Osteocyte (in vitro differentiated cells): ENCODE measurements around the gene NRXN3. TPM values are rescaled to one million over a fixed set of nuclear protein-coding genes. Genes with fewer than 3 reads are reported as not detected.

Source experiments
- DNase-seq: peaks from one replicate; pipeline ENCODE4 v3.0.0; 2021; ENCODE audit warnings: mixed read lengths; ENCODE audit not compliant: unreplicated experiment; ENCODE audit errors: extremely low spot score
- H3K27ac Mint-ChIP-seq: one replicate; pipeline ENCODE4 v1.8.0; 2021; ENCODE audit warnings: mild to moderate bottlenecking, mixed read lengths; ENCODE audit not compliant: unreplicated experiment
- H3K27me3 Mint-ChIP-seq: one replicate; pipeline ENCODE4 v1.8.0; 2021; ENCODE audit warnings: mixed read lengths; ENCODE audit not compliant: unreplicated experiment
- H3K36me3 Mint-ChIP-seq: one replicate; pipeline ENCODE4 v1.8.0; 2021; ENCODE audit warnings: mixed read lengths; ENCODE audit not compliant: unreplicated experiment
- H3K4me1 Mint-ChIP-seq: one replicate; pipeline ENCODE4 v1.8.0; 2021; ENCODE audit warnings: mixed read lengths; ENCODE audit not compliant: unreplicated experiment
- H3K4me3 Mint-ChIP-seq: one replicate; pipeline ENCODE4 v1.8.0; 2021; ENCODE audit warnings: mild to moderate bottlenecking, moderate library complexity, mixed read lengths; ENCODE audit not compliant: unreplicated experiment
- H3K9me3 Mint-ChIP-seq: one replicate; pipeline ENCODE4 v1.8.0; 2021; ENCODE audit warnings: mixed read lengths; ENCODE audit not compliant: unreplicated experiment
- total RNA-seq: library from RNA; stranded (reverse); gene quantifications from 2 replicates; pipeline ENCODE4 v1.2.1, GENCODE V29; 2021
- TF ChIP-seq, protein P1 (sequence below): fragments of 200-600 bp; sonication (generic); IDR thresholded peaks from 2 replicates; pipeline ENCODE4 v1.5.0; 2021; ENCODE audit warnings: antibody characterized with exemption, mild to moderate bottlenecking, moderate library complexity

Gene NRXN3
- total RNA-seq, 1 donor from 2014 or later, result 26.5 TPM

DNA sequence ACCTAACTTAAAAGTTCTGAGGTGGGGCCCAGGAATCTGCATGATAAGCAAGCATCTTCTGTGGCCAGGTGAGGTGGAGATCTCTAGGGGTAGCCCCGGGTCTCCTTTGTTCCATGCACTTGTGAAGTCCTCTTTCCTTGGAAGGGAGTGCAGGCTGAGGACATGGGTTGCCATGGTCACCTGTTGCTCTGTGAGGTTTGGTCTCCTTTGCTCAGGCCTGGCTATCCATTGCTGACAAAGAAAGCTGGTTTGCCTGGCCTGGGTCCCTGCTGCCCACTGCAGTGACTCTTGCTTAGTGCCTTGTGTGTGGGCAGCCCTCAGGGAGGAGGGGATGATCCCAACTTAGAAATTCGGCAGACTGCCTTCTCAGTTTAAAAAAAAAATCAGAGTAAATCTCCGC, 11.1 kb downstream of the NRXN3 start:
- no peak overlapping the region for H3K27ac Mint-ChIP-seq
- peaks cover 10% of the 10 kb centered on the region for H3K9me3 Mint-ChIP-seq
- H3K36me3 Mint-ChIP-seq, result no peaks in the 10 kb centered on the region
- H3K4me3 Mint-ChIP-seq, result no peak overlapping the region
- H3K27me3 Mint-ChIP-seq, result no peaks in the 10 kb centered on the region
- no peaks in the 10 kb centered on the region for H3K4me1 Mint-ChIP-seq
- no peak for DNase-seq
- TF ChIP-seq, protein P1, sequence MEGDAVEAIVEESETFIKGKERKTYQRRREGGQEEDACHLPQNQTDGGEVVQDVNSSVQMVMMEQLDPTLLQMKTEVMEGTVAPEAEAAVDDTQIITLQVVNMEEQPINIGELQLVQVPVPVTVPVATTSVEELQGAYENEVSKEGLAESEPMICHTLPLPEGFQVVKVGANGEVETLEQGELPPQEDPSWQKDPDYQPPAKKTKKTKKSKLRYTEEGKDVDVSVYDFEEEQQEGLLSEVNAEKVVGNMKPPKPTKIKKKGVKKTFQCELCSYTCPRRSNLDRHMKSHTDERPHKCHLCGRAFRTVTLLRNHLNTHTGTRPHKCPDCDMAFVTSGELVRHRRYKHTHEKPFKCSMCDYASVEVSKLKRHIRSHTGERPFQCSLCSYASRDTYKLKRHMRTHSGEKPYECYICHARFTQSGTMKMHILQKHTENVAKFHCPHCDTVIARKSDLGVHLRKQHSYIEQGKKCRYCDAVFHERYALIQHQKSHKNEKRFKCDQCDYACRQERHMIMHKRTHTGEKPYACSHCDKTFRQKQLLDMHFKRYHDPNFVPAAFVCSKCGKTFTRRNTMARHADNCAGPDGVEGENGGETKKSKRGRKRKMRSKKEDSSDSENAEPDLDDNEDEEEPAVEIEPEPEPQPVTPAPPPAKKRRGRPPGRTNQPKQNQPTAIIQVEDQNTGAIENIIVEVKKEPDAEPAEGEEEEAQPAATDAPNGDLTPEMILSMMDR, result no peak

DNA sequence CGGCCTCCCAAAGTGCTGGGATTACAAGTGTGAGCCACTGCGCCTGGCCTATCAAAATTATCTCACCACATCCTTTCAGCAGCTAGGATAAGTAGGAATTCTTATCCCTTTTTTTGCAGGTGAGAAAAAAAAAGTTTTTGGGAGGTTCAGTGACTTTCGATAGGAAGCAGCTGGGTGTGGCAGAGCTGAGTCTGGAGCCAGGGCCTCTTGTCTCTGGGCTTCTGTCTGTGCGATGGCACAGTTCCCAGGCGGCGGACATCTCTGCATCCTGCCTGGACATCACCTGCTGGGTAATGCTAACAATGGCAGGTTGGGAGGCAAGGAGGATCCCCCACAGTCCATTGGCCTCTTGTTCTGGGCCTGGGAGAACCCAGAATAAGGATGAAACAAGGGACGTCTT, 12.5 kb downstream of the NRXN3 start:
- no peaks in the 10 kb centered on the region for H3K36me3 Mint-ChIP-seq
- no peak overlapping the region for H3K4me3 Mint-ChIP-seq

DNA sequence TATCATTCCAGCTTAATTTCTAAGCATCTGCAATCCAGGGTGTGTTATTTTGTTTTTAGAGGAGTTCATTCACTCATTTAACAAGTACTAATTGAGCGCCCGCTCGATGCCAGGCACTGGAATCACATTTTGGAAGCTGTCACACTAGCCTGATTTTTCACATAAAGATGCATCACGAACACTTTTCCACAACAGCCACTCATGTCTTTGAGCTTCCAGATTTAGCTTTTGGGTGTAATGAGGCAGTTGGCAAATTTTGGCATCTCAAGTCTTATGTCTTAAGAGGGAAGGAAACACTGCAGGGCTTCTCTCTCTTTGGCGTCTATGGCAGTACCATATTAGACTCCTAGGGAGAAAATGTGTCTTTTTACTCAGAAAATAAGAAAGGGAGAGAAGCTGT, 14.0 kb downstream of the NRXN3 start:
- DNase-seq, result no peak
- H3K36me3 Mint-ChIP-seq, result no peaks in the 10 kb centered on the region
- H3K9me3 Mint-ChIP-seq, result peaks cover 16% of the 10 kb centered on the region
- no peaks in the 10 kb centered on the region for H3K4me1 Mint-ChIP-seq
- TF ChIP-seq, protein P1, result no peak
- no peak overlapping the region for H3K4me3 Mint-ChIP-seq
- H3K27ac Mint-ChIP-seq, result no peak overlapping the region
- no peaks in the 10 kb centered on the region for H3K27me3 Mint-ChIP-seq

More for the DNA sequence above, 12.5 kb downstream of the NRXN3 start:
- H3K4me1 Mint-ChIP-seq, result no peaks in the 10 kb centered on the region
- no peaks in the 10 kb centered on the region for H3K27me3 Mint-ChIP-seq
- peaks cover 12% of the 10 kb centered on the region for H3K9me3 Mint-ChIP-seq
- H3K27ac Mint-ChIP-seq, result no peak overlapping the region
- DNase-seq, result no peak
- TF ChIP-seq, protein P1, result no peak

DNA sequence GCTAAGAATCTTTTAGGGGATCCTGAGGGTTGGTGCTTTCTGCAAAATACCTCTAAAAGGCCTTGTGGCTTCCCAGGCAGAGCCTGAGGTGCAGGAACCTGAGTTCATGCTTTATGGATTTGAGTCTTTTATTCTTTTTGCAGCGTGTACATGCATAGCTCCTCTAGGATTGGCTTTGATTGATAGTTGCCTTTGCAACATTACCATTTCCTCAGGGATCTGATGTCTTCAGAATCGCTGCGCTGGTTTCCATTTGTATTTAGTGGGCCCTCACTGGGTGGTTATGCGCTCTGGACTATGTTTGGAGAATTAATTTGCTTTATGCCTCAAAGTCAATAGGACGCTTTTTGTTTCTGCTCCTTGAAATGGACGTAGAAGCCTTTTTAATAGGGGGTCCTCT, 16.1 kb downstream of the NRXN3 start:
- no peak overlapping the region for H3K27ac Mint-ChIP-seq
- no peak for DNase-seq
- peaks cover 25% of the 10 kb centered on the region for H3K9me3 Mint-ChIP-seq
- no peaks in the 10 kb centered on the region for H3K4me1 Mint-ChIP-seq
- H3K27me3 Mint-ChIP-seq, result no peaks in the 10 kb centered on the region
- no peaks in the 10 kb centered on the region for H3K36me3 Mint-ChIP-seq
- TF ChIP-seq, protein P1, result no peak
- no peak overlapping the region for H3K4me3 Mint-ChIP-seq

DNA sequence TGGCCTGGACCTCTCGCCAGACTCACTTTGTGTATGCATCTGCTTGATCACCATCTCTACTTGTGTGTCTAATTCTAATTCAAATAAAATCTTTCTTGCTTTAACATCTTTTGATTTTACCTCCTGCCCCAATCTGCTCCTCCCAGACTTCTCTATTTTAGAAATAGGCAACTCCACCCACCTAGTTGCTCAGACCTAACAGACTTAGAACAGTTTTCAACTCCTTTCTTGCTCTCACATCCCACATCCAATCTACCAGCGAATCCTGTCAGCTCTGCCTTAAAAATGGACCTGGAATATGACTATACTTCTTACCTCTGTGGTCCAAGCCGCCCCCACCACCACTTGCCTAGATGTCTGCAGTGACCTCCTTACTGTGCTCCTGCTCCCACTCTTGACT, 18.7 kb downstream of the NRXN3 start:
- H3K4me1 Mint-ChIP-seq, result no peaks in the 10 kb centered on the region
- DNase-seq, result no peak
- no peak overlapping the region for H3K27ac Mint-ChIP-seq
- H3K4me3 Mint-ChIP-seq, result no peak overlapping the region
- H3K36me3 Mint-ChIP-seq, result no peaks in the 10 kb centered on the region
- H3K27me3 Mint-ChIP-seq, result no peaks in the 10 kb centered on the region
- TF ChIP-seq, protein P1, result no peak
- peaks cover 35% of the 10 kb centered on the region for H3K9me3 Mint-ChIP-seq
